GM23338 (cell line): Measurements from ENCODE around the gene CLHC1. TPM values are rescaled to one million over a fixed set of nuclear protein-coding genes. Genes with fewer than 3 reads are reported as not detected.

Experiments used
- ATAC-seq: fragments of 200-7000 bp; cut with Tn5 transposase; 3 replicates; pipeline ENCODE4 v1.9.1; 2020
- DNase-seq: peaks from one replicate; pipeline ENCODE4 v3.0.0-alpha.2; 2015; ENCODE audit warnings: low spot score
- H2AFZ ChIP-seq: fragments of 200-600 bp; sonication (generic); 2 replicates; pipeline ENCODE4 v1.8.0; 2016; ENCODE audit warnings: antibody characterized with exemption, mild to moderate bottlenecking, moderate library complexity
- H3F3A ChIP-seq: fragments of 200-600 bp; sonication (generic); replicated peaks from 2 replicates; pipeline ENCODE4 v1.8.0; 2017; ENCODE audit warnings: antibody characterized with exemption, mixed run types, low read depth
- H3K27ac ChIP-seq: fragments of 200-600 bp; sonication (generic); 2 replicates; pipeline ENCODE4 v1.6.1; 2016; ENCODE audit warnings: low read depth
- H3K27me3 ChIP-seq: fragments of 200-600 bp; sonication (generic); 2 replicates; pipeline ENCODE4 v1.8.0; 2016; ENCODE audit warnings: mild to moderate bottlenecking, mixed run types, moderate library complexity; ENCODE audit not compliant: insufficient read depth
- H3K36me3 ChIP-seq: fragments of 200-600 bp; sonication (generic); 2 replicates; pipeline ENCODE4 v1.8.0; 2016; ENCODE audit warnings: mild to moderate bottlenecking; ENCODE audit not compliant: insufficient read depth
- H3K4me1 ChIP-seq: fragments of 200-600 bp; sonication (generic); 2 replicates; pipeline ENCODE4 v1.8.0; 2016; ENCODE audit warnings: mild to moderate bottlenecking, moderate library complexity; ENCODE audit not compliant: insufficient read depth
- H3K4me2 ChIP-seq: fragments of 200-600 bp; sonication (generic); 2 replicates; pipeline ENCODE4 v1.7.1; 2017; ENCODE audit warnings: mixed run types
- H3K4me3 ChIP-seq: fragments of 200-600 bp; sonication (generic); 2 replicates; pipeline ENCODE4 v1.6.1; 2016; ENCODE audit warnings: mixed run types
- H3K79me2 ChIP-seq: fragments of 200-600 bp; sonication (generic); replicated peaks from 2 replicates; pipeline ENCODE4 v1.8.0; 2017; ENCODE audit warnings: mild to moderate bottlenecking; ENCODE audit not compliant: insufficient read depth
- H3K9me2 ChIP-seq: fragments of 200-600 bp; sonication (generic); 2 replicates; pipeline ENCODE4 v1.8.0; 2017; ENCODE audit not compliant: insufficient read depth
- H4K20me1 ChIP-seq: fragments of 200-600 bp; sonication (generic); replicated peaks from 2 replicates; pipeline ENCODE4 v1.8.0; 2017; ENCODE audit warnings: mild to moderate bottlenecking; ENCODE audit not compliant: insufficient read depth
- H3K27ac Mint-ChIP-seq: 2 replicates; pipeline ENCODE4 v1.8.0; 2020; ENCODE audit warnings: inconsistent platforms, mild to moderate bottlenecking, moderate library complexity, mixed read lengths
- H3K27me3 Mint-ChIP-seq: 3 replicates; pipeline ENCODE4 v1.8.0; 2022; ENCODE audit warnings: low read depth, mild to moderate bottlenecking, moderate library complexity, mixed read lengths, inconsistent platforms; ENCODE audit not compliant: insufficient read depth, poor library complexity
- H3K36me3 Mint-ChIP-seq: 3 replicates; pipeline ENCODE4 v1.8.0; 2021; ENCODE audit warnings: low read depth, mild to moderate bottlenecking, inconsistent platforms, moderate library complexity, mixed read lengths
- H3K4me1 Mint-ChIP-seq: 3 replicates; pipeline ENCODE4 v1.8.0; 2020; ENCODE audit warnings: mild to moderate bottlenecking, inconsistent platforms, mixed read lengths
- H3K4me3 Mint-ChIP-seq: 3 replicates; pipeline ENCODE4 v1.8.0; 2021; ENCODE audit warnings: moderate library complexity, mild to moderate bottlenecking, inconsistent platforms, mixed read lengths
- H3K9me3 Mint-ChIP-seq: 3 replicates; pipeline ENCODE4 v1.8.0; 2020; ENCODE audit warnings: moderate library complexity, mild to moderate bottlenecking, inconsistent platforms, mixed read lengths
- CREB1 ChIP-seq: fragments of 250-450 bp; sonication (Bioruptor Pico); IDR thresholded peaks from 2 replicates; pipeline ENCODE4 v1.5.0; 2020; ENCODE audit warnings: low read depth, mild to moderate bottlenecking, moderate library complexity
- EZH2 ChIP-seq: fragments of 200-600 bp; sonication (generic); IDR thresholded peaks from one replicate; pipeline ENCODE4 v1.8.0; 2017; ENCODE audit warnings: antibody characterized with exemption, mild to moderate bottlenecking, low read depth; ENCODE audit not compliant: unreplicated experiment
- EZH2phosphoT487 ChIP-seq: fragments of 200-600 bp; sonication (generic); IDR thresholded peaks from one replicate; pipeline ENCODE4 v1.8.1; 2018; ENCODE audit warnings: antibody characterized with exemption; ENCODE audit not compliant: unreplicated experiment
- JUNB ChIP-seq: IDR thresholded peaks from one replicate; pipeline ENCODE4 v1.6.1; 2016; ENCODE audit warnings: antibody characterized with exemption; ENCODE audit not compliant: unreplicated experiment
- NANOG ChIP-seq: IDR thresholded peaks from 2 replicates; pipeline ENCODE4 v1.6.1; 2016; ENCODE audit warnings: antibody characterized with exemption, borderline replicate concordance
- POLR2AphosphoS5 ChIP-seq: IDR thresholded peaks from 2 replicates; pipeline ENCODE4 v1.6.1; 2016; ENCODE audit warnings: antibody characterized with exemption, low read depth
- STAT1 ChIP-seq: IDR thresholded peaks from one replicate; pipeline ENCODE4 v1.6.1; 2016; ENCODE audit warnings: antibody characterized with exemption; ENCODE audit not compliant: unreplicated experiment
- ZNF114 ChIP-seq: fragments of 250-450 bp; sonication (Bioruptor Pico); IDR thresholded peaks from 2 replicates; pipeline ENCODE4 v1.5.0; 2020; ENCODE audit warnings: mild to moderate bottlenecking, moderate library complexity
- ZNF331 ChIP-seq: fragments of 250-450 bp; sonication (Bioruptor Pico); IDR thresholded peaks from 2 replicates; pipeline ENCODE4 v1.5.0; 2020; ENCODE audit warnings: low read depth, mild to moderate bottlenecking, moderate library complexity
- polyA plus RNA-seq: library from polyadenylated mRNA; unstranded; fragments of >200 nt; fragmentation: Nextera tagmentation; extraction: Ambion mirVana; gene quantifications from 2 replicates; pipeline ENCODE4 v1.2.1, GENCODE V29; 2016
- total RNA-seq: library from RNA; depleted of rRNA; stranded (reverse); fragments of >200 nt; shearing (Covaris generic); gene quantifications from 2 replicates; pipeline ENCODE4 v1.2.3, GENCODE V29; 2014
- TF ChIP-seq, protein P1 (sequence below): IDR thresholded peaks from one replicate; pipeline ENCODE4 v1.6.1; 2018; ENCODE audit warnings: antibody characterized with exemption; ENCODE audit not compliant: unreplicated experiment
- TF ChIP-seq, protein P2 (sequence below): fragments of 250-450 bp; sonication (Bioruptor Pico); IDR thresholded peaks from 2 replicates; pipeline ENCODE4 v1.5.0; 2020; ENCODE audit warnings: mild to moderate bottlenecking, moderate library complexity
- TF ChIP-seq, protein P3 (sequence below): IDR thresholded peaks from 2 replicates; pipeline ENCODE4 v1.6.1; 2016; ENCODE audit warnings: antibody characterized with exemption
- TF ChIP-seq, protein P4 (sequence below), 2 experiments: fragments of 200-600 bp in 1 of 2; sonication (generic) in 1 of 2; conservative IDR thresholded peaks; 2 replicates each; pipeline versions ENCODE4 v1.5.1 to v1.6.1; 2016 to 2017; ENCODE audit warnings: antibody characterized with exemption in 2 of 2, low read depth in 2 of 2, mild to moderate bottlenecking in 2 of 2, moderate library complexity in 1 of 2

CLHC1 gene
- total and polyA plus RNA-seq, 2 experiments from 2014 or later: 3.1 to 5.0 TPM

DNA sequence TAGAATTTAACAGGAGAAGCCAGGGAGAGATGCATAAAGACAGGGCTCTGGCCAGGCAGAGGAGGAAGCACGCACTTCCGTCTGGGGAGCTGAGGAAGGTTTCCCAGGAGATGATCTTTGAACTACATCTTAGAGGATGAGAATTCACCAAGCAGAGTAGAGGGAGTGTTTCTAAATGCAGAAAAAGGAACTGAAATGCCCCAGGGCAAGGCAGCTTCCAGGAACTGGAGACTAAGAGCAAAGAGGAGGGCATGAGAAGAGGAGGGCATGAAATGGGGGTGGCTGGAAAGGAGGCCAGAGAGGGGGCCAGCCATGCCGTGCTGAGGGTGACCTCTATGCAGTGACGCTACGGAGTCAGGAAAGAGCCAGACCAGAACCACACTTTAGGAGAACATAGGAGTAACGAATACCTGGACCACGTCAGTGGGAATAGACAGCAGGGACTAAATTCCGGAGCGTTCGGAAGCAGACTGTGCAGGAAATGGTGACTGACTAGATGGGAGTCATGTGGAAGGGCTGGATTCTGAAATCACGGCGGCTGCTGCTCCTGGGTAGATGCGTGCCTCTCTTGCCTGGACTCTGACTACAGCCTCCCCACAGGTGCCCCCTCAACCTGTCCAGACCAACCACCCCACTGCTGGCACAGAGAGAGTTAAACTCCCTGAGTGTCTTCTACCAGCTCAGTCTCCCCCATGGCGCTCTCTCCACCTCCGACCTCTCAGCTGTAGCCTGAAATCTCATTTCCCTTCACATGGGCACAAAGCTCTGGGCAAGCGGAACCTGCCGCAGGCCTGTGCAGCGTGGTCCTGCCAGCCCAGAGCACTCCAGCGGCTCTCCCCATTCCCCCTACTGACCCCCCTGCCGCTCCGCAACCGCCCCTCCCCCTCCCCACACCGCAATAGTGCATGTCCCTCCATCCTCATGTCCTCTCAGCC is 94.8 kb downstream of the CLHC1 start:
- no peak overlapping the region for H3K27ac Mint-ChIP-seq
- Histone ChIP-seq H3K4me2 (no peak overlapping the region), H3K9me2 (peaks cover 7% of the 10 kb centered on the region; the same call in 1 of the 2 replicates), H3K4me1 (peaks cover 34% of the 10 kb centered on the region), H3K4me3 (no peak overlapping the region), H3K79me2 (no peaks in the 10 kb centered on the region), H3K27ac (no peak overlapping the region), H2AFZ (no peak overlapping the region; the same call in 1 of the 2 replicates), H3K36me3 (no peaks in the 10 kb centered on the region), H3F3A (0 out of 2 replicates have a peak, but pooled peaks cover 2% of the 10 kb centered on the region), H3K27me3 (no peaks in the 10 kb centered on the region), H4K20me1 (no peaks in the 10 kb centered on the region)
- ATAC-seq (no peak), DNase-seq (no peak)
- H3K36me3 Mint-ChIP-seq: no peaks in the 10 kb centered on the region
- no peaks in the 10 kb centered on the region for H3K9me3 Mint-ChIP-seq
- no peak overlapping the region; the same call in 2 of the 3 replicates for H3K4me3 Mint-ChIP-seq
- H3K27me3 Mint-ChIP-seq: peaks cover 20% of the 10 kb centered on the region
- TF ChIP-seq EZH2: no peak
- no peak for TF ChIP-seq EZH2phosphoT487
- TF ChIP-seq STAT1: no peak
- TF ChIP-seq CREB1 (CRISPR knock-in tag): no peak
- no peak for TF ChIP-seq POLR2AphosphoS5
- TF ChIP-seq ZNF114 (CRISPR knock-in tag): no peak
- TF ChIP-seq, protein P1, sequence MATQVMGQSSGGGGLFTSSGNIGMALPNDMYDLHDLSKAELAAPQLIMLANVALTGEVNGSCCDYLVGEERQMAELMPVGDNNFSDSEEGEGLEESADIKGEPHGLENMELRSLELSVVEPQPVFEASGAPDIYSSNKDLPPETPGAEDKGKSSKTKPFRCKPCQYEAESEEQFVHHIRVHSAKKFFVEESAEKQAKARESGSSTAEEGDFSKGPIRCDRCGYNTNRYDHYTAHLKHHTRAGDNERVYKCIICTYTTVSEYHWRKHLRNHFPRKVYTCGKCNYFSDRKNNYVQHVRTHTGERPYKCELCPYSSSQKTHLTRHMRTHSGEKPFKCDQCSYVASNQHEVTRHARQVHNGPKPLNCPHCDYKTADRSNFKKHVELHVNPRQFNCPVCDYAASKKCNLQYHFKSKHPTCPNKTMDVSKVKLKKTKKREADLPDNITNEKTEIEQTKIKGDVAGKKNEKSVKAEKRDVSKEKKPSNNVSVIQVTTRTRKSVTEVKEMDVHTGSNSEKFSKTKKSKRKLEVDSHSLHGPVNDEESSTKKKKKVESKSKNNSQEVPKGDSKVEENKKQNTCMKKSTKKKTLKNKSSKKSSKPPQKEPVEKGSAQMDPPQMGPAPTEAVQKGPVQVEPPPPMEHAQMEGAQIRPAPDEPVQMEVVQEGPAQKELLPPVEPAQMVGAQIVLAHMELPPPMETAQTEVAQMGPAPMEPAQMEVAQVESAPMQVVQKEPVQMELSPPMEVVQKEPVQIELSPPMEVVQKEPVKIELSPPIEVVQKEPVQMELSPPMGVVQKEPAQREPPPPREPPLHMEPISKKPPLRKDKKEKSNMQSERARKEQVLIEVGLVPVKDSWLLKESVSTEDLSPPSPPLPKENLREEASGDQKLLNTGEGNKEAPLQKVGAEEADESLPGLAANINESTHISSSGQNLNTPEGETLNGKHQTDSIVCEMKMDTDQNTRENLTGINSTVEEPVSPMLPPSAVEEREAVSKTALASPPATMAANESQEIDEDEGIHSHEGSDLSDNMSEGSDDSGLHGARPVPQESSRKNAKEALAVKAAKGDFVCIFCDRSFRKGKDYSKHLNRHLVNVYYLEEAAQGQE: no peak
- TF ChIP-seq, protein P2, sequence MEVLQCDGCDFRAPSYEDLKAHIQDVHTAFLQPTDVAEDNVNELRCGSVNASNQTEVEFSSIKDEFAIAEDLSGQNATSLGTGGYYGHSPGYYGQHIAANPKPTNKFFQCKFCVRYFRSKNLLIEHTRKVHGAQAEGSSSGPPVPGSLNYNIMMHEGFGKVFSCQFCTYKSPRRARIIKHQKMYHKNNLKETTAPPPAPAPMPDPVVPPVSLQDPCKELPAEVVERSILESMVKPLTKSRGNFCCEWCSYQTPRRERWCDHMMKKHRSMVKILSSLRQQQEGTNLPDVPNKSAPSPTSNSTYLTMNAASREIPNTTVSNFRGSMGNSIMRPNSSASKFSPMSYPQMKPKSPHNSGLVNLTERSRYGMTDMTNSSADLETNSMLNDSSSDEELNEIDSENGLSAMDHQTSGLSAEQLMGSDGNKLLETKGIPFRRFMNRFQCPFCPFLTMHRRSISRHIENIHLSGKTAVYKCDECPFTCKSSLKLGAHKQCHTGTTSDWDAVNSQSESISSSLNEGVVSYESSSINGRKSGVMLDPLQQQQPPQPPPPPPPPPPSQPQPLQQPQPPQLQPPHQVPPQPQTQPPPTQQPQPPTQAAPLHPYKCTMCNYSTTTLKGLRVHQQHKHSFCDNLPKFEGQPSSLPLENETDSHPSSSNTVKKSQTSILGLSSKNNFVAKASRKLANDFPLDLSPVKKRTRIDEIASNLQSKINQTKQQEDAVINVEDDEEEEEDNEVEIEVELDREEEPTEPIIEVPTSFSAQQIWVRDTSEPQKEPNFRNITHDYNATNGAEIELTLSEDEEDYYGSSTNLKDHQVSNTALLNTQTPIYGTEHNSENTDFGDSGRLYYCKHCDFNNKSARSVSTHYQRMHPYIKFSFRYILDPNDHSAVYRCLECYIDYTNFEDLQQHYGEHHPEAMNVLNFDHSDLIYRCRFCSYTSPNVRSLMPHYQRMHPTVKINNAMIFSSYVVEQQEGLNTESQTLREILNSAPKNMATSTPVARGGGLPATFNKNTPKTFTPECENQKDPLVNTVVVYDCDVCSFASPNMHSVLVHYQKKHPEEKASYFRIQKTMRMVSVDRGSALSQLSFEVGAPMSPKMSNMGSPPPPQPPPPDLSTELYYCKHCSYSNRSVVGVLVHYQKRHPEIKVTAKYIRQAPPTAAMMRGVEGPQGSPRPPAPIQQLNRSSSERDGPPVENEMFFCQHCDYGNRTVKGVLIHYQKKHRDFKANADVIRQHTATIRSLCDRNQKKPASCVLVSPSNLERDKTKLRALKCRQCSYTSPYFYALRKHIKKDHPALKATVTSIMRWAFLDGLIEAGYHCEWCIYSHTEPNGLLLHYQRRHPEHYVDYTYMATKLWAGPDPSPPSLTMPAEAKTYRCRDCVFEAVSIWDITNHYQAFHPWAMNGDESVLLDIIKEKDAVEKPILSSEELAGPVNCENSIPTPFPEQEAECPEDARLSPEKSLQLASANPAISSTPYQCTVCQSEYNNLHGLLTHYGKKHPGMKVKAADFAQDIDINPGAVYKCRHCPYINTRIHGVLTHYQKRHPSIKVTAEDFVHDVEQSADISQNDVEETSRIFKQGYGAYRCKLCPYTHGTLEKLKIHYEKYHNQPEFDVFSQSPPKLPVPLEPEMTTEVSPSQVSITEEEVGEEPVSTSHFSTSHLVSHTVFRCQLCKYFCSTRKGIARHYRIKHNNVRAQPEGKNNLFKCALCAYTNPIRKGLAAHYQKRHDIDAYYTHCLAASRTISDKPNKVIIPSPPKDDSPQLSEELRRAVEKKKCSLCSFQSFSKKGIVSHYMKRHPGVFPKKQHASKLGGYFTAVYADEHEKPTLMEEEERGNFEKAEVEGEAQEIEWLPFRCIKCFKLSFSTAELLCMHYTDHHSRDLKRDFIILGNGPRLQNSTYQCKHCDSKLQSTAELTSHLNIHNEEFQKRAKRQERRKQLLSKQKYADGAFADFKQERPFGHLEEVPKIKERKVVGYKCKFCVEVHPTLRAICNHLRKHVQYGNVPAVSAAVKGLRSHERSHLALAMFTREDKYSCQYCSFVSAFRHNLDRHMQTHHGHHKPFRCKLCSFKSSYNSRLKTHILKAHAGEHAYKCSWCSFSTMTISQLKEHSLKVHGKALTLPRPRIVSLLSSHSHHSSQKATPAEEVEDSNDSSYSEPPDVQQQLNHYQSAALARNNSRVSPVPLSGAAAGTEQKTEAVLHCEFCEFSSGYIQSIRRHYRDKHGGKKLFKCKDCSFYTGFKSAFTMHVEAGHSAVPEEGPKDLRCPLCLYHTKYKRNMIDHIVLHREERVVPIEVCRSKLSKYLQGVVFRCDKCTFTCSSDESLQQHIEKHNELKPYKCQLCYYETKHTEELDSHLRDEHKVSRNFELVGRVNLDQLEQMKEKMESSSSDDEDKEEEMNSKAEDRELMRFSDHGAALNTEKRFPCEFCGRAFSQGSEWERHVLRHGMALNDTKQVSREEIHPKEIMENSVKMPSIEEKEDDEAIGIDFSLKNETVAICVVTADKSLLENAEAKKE: no peak
- TF ChIP-seq, protein P3, sequence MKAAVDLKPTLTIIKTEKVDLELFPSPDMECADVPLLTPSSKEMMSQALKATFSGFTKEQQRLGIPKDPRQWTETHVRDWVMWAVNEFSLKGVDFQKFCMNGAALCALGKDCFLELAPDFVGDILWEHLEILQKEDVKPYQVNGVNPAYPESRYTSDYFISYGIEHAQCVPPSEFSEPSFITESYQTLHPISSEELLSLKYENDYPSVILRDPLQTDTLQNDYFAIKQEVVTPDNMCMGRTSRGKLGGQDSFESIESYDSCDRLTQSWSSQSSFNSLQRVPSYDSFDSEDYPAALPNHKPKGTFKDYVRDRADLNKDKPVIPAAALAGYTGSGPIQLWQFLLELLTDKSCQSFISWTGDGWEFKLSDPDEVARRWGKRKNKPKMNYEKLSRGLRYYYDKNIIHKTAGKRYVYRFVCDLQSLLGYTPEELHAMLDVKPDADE: no peak
- TF ChIP-seq ZNF331 (CRISPR knock-in tag): no peak
- TF ChIP-seq NANOG: no peak
- no peak for TF ChIP-seq JUNB
- TF ChIP-seq, protein P4, sequence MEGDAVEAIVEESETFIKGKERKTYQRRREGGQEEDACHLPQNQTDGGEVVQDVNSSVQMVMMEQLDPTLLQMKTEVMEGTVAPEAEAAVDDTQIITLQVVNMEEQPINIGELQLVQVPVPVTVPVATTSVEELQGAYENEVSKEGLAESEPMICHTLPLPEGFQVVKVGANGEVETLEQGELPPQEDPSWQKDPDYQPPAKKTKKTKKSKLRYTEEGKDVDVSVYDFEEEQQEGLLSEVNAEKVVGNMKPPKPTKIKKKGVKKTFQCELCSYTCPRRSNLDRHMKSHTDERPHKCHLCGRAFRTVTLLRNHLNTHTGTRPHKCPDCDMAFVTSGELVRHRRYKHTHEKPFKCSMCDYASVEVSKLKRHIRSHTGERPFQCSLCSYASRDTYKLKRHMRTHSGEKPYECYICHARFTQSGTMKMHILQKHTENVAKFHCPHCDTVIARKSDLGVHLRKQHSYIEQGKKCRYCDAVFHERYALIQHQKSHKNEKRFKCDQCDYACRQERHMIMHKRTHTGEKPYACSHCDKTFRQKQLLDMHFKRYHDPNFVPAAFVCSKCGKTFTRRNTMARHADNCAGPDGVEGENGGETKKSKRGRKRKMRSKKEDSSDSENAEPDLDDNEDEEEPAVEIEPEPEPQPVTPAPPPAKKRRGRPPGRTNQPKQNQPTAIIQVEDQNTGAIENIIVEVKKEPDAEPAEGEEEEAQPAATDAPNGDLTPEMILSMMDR (conservative IDR thresholded peaks at IDR 0.05; ENCODE audit: low read depth in 2 of 2): no peak
- peaks cover 59% of the 10 kb centered on the region for H3K4me1 Mint-ChIP-seq
